ENCODE data around the gene ZIC2. TPM values are rescaled to one million over a fixed set of nuclear protein-coding genes. Genes with fewer than 3 reads are reported as not detected.
"Not testable (repeated sequence)": the region's sequence is repeated elsewhere in the genome, so short reads cannot be mapped to it uniquely, and the experiment has no call there.

Gene ZIC2
- total RNA-seq, 1 donor from 2014 or later: not detected

- no peak for TF ChIP-seq CTCF (conservative IDR thresholded peaks at IDR 0.05; ENCODE audit: low read depth, low read length)
- no peak overlapping the region for H3K4me3 ChIP-seq (ENCODE audit: low read depth, low read length)
- DNase-seq (ENCODE audit: low read depth): no peak
Observed at GRCh38 chr13:99997702-99998214, 16.2 kb downstream of the ZIC2 start.

GRCh38 chr13:99998261-99998660, 16.7 kb downstream of the ZIC2 start:
- no peak for DNase-seq (ENCODE audit: low read depth)
- no peak for TF ChIP-seq CTCF (conservative IDR thresholded peaks at IDR 0.05; ENCODE audit: low read depth, low read length)

GRCh38 chr13:100014621-100015020, 33.0 kb downstream of the ZIC2 start:
- TF ChIP-seq CTCF (conservative IDR thresholded peaks at IDR 0.05; ENCODE audit: low read depth, low read length): no peak
- no peak overlapping the region for H3K4me3 ChIP-seq (ENCODE audit: low read depth, low read length)
- no peak for DNase-seq (ENCODE audit: low read depth)

More at GRCh38 chr13:99998261-99998660, 16.7 kb downstream of the ZIC2 start:
- H3K4me3 ChIP-seq (ENCODE audit: low read depth, low read length): no peak overlapping the region

GRCh38 chr13:100019780-100020356, 38.3 kb downstream of the ZIC2 start:
- TF ChIP-seq CTCF (conservative IDR thresholded peaks at IDR 0.05; ENCODE audit: low read depth, low read length): no peak
- no peak overlapping the region for H3K4me3 ChIP-seq (ENCODE audit: low read depth, low read length)
- no peak for DNase-seq (ENCODE audit: low read depth)

- no peak for DNase-seq (ENCODE audit: low read depth)
- no peak overlapping the region for H3K4me3 ChIP-seq (ENCODE audit: low read depth, low read length)
- no peak for TF ChIP-seq CTCF (conservative IDR thresholded peaks at IDR 0.05; ENCODE audit: low read depth, low read length)
Observed at GRCh38 chr13:100022798-100023197, 41.2 kb downstream of the ZIC2 start.

GRCh38 chr13:100024023-100024422, 42.4 kb downstream of the ZIC2 start:
- TF ChIP-seq CTCF (conservative IDR thresholded peaks at IDR 0.05; ENCODE audit: low read depth, low read length): no peak
- no peak for DNase-seq (ENCODE audit: low read depth)
- no peak overlapping the region for H3K4me3 ChIP-seq (ENCODE audit: low read depth, low read length)

- no peak for DNase-seq (ENCODE audit: low read depth)
- H3K4me3 ChIP-seq (ENCODE audit: low read depth, low read length): no peak overlapping the region
- no peak for TF ChIP-seq CTCF (conservative IDR thresholded peaks at IDR 0.05; ENCODE audit: low read depth, low read length)
Observed at GRCh38 chr13:100029933-100030332, 48.3 kb downstream of the ZIC2 start.

GRCh38 chr13:100032642-100033041, 51.1 kb downstream of the ZIC2 start:
- not testable (repeated sequence) for H3K4me3 ChIP-seq (ENCODE audit: low read depth, low read length); DNase-seq (ENCODE audit: low read depth)
